Stimulated activated CD4-positive, alpha-beta T cell treated with anti-CD3 and anti-CD28 coated beads, Interleukin-1b, Interleukin-23, amount 100 ng/mL, for 48 hours (primary cell): ENCODE results near the gene APBB3.

Experiments used
- DNase-seq: peaks from one replicate; pipeline ENCODE4 v3.0.0-alpha.2; 2020

Gene APBB3

GRCh38 chr5:140551872-140552271, 12.5 kb downstream of the APBB3 start:
- DNase-seq = no peak

GRCh38 chr5:140550147-140551079, 14.0 kb downstream of the APBB3 start:
- no peak for DNase-seq

- DNase-seq = no peak
Observed at GRCh38 chr5:140549237-140550144, 14.9 kb downstream of the APBB3 start.

GRCh38 chr5:140548791-140549190, 15.6 kb downstream of the APBB3 start:
- DNase-seq = no peak

- no peak for DNase-seq
Observed at GRCh38 chr5:140548300-140548688, 16.1 kb downstream of the APBB3 start.

GRCh38 chr5:140547508-140548299, 16.7 kb downstream of the APBB3 start, which contains the start of gene EIF4EBP3:
Gene EIF4EBP3, plus strand, starts transcription at chr5:140547662. Its CDS starts 76 bp downstream, at chr5:140547738.
- DNase-seq = peak; percentile 89

- no peak for DNase-seq
Observed at GRCh38 chr5:140546851-140547507, 17.4 kb downstream of the APBB3 start.

GRCh38 chr5:140545606-140546005, 18.8 kb downstream of the APBB3 start:
- DNase-seq = no peak

- DNase-seq = no peak
Observed at GRCh38 chr5:140544986-140545385, 19.4 kb downstream of the APBB3 start.

- DNase-seq = no peak
Observed at GRCh38 chr5:140542972-140543371, 21.4 kb downstream of the APBB3 start.

GRCh38 chr5:140540227-140540626, 24.2 kb downstream of the APBB3 start:
- DNase-seq = no peak

GRCh38 chr5:140524003-140524402, 40.4 kb downstream of the APBB3 start:
- no peak for DNase-seq

GRCh38 chr5:140513124-140513523, 51.3 kb downstream of the APBB3 start:
- DNase-seq = no peak

GRCh38 chr5:140509898-140510297, 54.5 kb downstream of the APBB3 start:
- no peak for DNase-seq
